GM18868 (cell line): ENCODE measurements around the gene PRIMA1.

Experiments
- ATAC-seq: cut with Tn5 transposase; IDR thresholded peaks from one replicate; pipeline ENCODE4 v1.9.1; 2021; ENCODE audit warnings: mild to moderate bottlenecking, moderate library complexity; ENCODE audit not compliant: unreplicated experiment

PRIMA1 gene

GRCh38 chr14:93759719-93760307 lies 28.5 kb downstream of the PRIMA1 start:
- no peak for ATAC-seq

- ATAC-seq, result no peak
Measured at GRCh38 chr14:93757206-93757605, 31.1 kb downstream of the PRIMA1 start.

GRCh38 chr14:93753647-93754046 lies 34.6 kb downstream of the PRIMA1 start:
- ATAC-seq, result no peak

GRCh38 chr14:93752980-93753561 lies 35.2 kb downstream of the PRIMA1 start:
- no peak for ATAC-seq

- ATAC-seq, result no peak
Measured at GRCh38 chr14:93751946-93752655, 36.2 kb downstream of the PRIMA1 start.

- ATAC-seq, result no peak
Measured at GRCh38 chr14:93749076-93749420, 39.2 kb downstream of the PRIMA1 start.

GRCh38 chr14:93748208-93749075 lies 39.8 kb downstream of the PRIMA1 start:
- ATAC-seq, result no peak

GRCh38 chr14:93747560-93747959 lies 40.7 kb downstream of the PRIMA1 start:
- ATAC-seq, result no peak

GRCh38 chr14:93747102-93747501 lies 41.2 kb downstream of the PRIMA1 start:
- ATAC-seq, result no peak

GRCh38 chr14:93745603-93746273 lies 42.5 kb downstream of the PRIMA1 start:
- no peak for ATAC-seq

GRCh38 chr14:93744876-93745275 lies 43.4 kb downstream of the PRIMA1 start:
- no peak for ATAC-seq

GRCh38 chr14:93744176-93744575 lies 44.1 kb downstream of the PRIMA1 start:
- ATAC-seq, result no peak

- no peak for ATAC-seq
Measured at GRCh38 chr14:93743270-93744060, 44.8 kb downstream of the PRIMA1 start.

GRCh38 chr14:93742761-93743160 lies 45.5 kb downstream of the PRIMA1 start:
- ATAC-seq, result no peak

GRCh38 chr14:93741556-93742230 lies 46.6 kb downstream of the PRIMA1 start:
- ATAC-seq, result no peak

- ATAC-seq, result no peak
Measured at GRCh38 chr14:93737634-93738033, 50.7 kb downstream of the PRIMA1 start.

- ATAC-seq, result no peak
Measured at GRCh38 chr14:93736378-93737014, 51.8 kb downstream of the PRIMA1 start.

GRCh38 chr14:93735206-93735605 lies 53.1 kb downstream of the PRIMA1 start:
- no peak for ATAC-seq
